ENCODE results near the gene ARHGAP8.

ARHGAP8 gene

GRCh38 chr22:44707752-44708151 lies 44.6 kb upstream of the ARHGAP8 start:
- peak; percentile 25 for DNase-seq (ENCODE audit: low read depth)
- no peak overlapping the region for H3K4me3 ChIP-seq (ENCODE audit: control insufficient read depth, low read depth, low read length)
- no peak for TF ChIP-seq CTCF (IDR thresholded peaks at IDR 0.05; ENCODE audit: control insufficient read depth, insufficient read depth, low read depth, low read length, missing control alignments)

- no peak overlapping the region for H3K4me3 ChIP-seq (ENCODE audit: control insufficient read depth, low read depth, low read length)
- no peak for TF ChIP-seq CTCF (IDR thresholded peaks at IDR 0.05; ENCODE audit: control insufficient read depth, insufficient read depth, low read depth, low read length, missing control alignments)
- DNase-seq (ENCODE audit: low read depth): no peak
Measured at GRCh38 chr22:44709881-44710392, 42.4 kb upstream of the ARHGAP8 start.

- H3K4me3 ChIP-seq (ENCODE audit: control insufficient read depth, low read depth, low read length): no peak overlapping the region
- TF ChIP-seq CTCF (IDR thresholded peaks at IDR 0.05; ENCODE audit: control insufficient read depth, insufficient read depth, low read depth, low read length, missing control alignments): no peak
- no peak for DNase-seq (ENCODE audit: low read depth)
Measured at GRCh38 chr22:44710474-44711240, 41.7 kb upstream of the ARHGAP8 start.

- no peak for DNase-seq (ENCODE audit: low read depth)
- TF ChIP-seq CTCF (IDR thresholded peaks at IDR 0.05; ENCODE audit: control insufficient read depth, insufficient read depth, low read depth, low read length, missing control alignments): no peak
- no peak overlapping the region for H3K4me3 ChIP-seq (ENCODE audit: control insufficient read depth, low read depth, low read length)
Measured at GRCh38 chr22:44711241-44711560, 41.2 kb upstream of the ARHGAP8 start.

- H3K4me3 ChIP-seq (ENCODE audit: control insufficient read depth, low read depth, low read length): no peak overlapping the region
- no peak for DNase-seq (ENCODE audit: low read depth)
- TF ChIP-seq CTCF (IDR thresholded peaks at IDR 0.05; ENCODE audit: control insufficient read depth, insufficient read depth, low read depth, low read length, missing control alignments): no peak
Measured at GRCh38 chr22:44711690-44712555, 40.5 kb upstream of the ARHGAP8 start.

- H3K4me3 ChIP-seq (ENCODE audit: control insufficient read depth, low read depth, low read length): no peak overlapping the region
- no peak for TF ChIP-seq CTCF (IDR thresholded peaks at IDR 0.05; ENCODE audit: control insufficient read depth, insufficient read depth, low read depth, low read length, missing control alignments)
- no peak for DNase-seq (ENCODE audit: low read depth)
Measured at GRCh38 chr22:44712962-44713361, 39.4 kb upstream of the ARHGAP8 start.

All from AG09309 (cell line).